ENCODE data around the gene PLAC8.
A peak's percentile ranks its signal among the peaks of the same experiment; 100 is the strongest.
"Not testable (repeated sequence)": the region's sequence is repeated elsewhere in the genome, so short reads cannot be mapped to it uniquely, and the experiment has no call there.

The PLAC8 gene

GRCh38 chr4:83089410-83090157 is 24.9 kb downstream of the PLAC8 start (continued):
- no peak for TF ChIP-seq ZBTB49 (tag by site-specific recombination; IDR thresholded peaks at IDR 0.05; ENCODE audit: low read depth)
- TF ChIP-seq ZNF660 (tag by site-specific recombination; IDR thresholded peaks at IDR 0.05): no peak
- TF ChIP-seq ZBTB8A (tag by site-specific recombination; IDR thresholded peaks at IDR 0.05): no peak

- H3K27ac ChIP-seq (ENCODE audit: extremely low read depth, low read depth, low read length); H3K36me3 ChIP-seq (ENCODE audit: control insufficient read depth in 2 of 2, insufficient read depth in 1 of 2, low read length in 2 of 2); POLR2A ChIA-PET; H3K9me3 ChIP-seq (ENCODE audit: control insufficient read depth, insufficient read depth, low read depth, low read length); H3K4me3 ChIP-seq (ENCODE audit: low read depth, low read length); H3K4me1 ChIP-seq (ENCODE audit: control insufficient read depth, insufficient read depth, low read length); CTCF ChIA-PET: not testable (repeated sequence)
- TF ChIP-seq EGR2 (tag by site-specific recombination; IDR thresholded peaks at IDR 0.05; ENCODE audit: low read depth): peak; percentile 31
- 0 out of 2 replicates have a peak, but pooled peaks have one; percentile 8 for TF ChIP-seq ZFHX2 (tag by site-specific recombination; conservative IDR thresholded peaks at IDR 0.05)
These were observed 29.6 kb downstream of the PLAC8 start for GRCh38 chr4:83084956-83085355.

- POLR2A ChIA-PET: no interaction called here
- H3K4me3 ChIP-seq (ENCODE audit: low read depth, low read length): no peak overlapping the region
- no peaks in the 10 kb centered on the region for H3K9me3 ChIP-seq (ENCODE audit: control insufficient read depth, insufficient read depth, low read depth, low read length)
- CTCF ChIA-PET: interaction anchor here (0.6 kb wide), 1 partner anchor 186 kb away, joined by 3 read pairs; no protein-coding TSS in a partner anchor
- no peaks in the 10 kb centered on the region for H3K36me3 ChIP-seq (ENCODE audit: control insufficient read depth in 2 of 2, insufficient read depth in 1 of 2, low read length in 2 of 2)
- H3K27ac ChIP-seq (ENCODE audit: extremely low read depth, low read depth, low read length): no peak overlapping the region
- no peaks in the 10 kb centered on the region for H3K4me1 ChIP-seq (ENCODE audit: control insufficient read depth, insufficient read depth, low read length)
- TF ChIP-seq ZNF341 (tag by site-specific recombination; IDR thresholded peaks at IDR 0.05; ENCODE audit: low read depth) (no peak), ZNF202 (tag by site-specific recombination; IDR thresholded peaks at IDR 0.05; ENCODE audit: borderline replicate concordance) (no peak), ZNF830 (tag by site-specific recombination; IDR thresholded peaks at IDR 0.05; ENCODE audit: low read depth) (no peak), ZNF654 (tag by site-specific recombination; IDR thresholded peaks at IDR 0.05; ENCODE audit: low read depth) (no peak), PRDM2 (tag by site-specific recombination; IDR thresholded peaks at IDR 0.05; ENCODE audit: borderline replicate concordance) (no peak), ZFP3 (tag by site-specific recombination; IDR thresholded peaks at IDR 0.05; ENCODE audit: low read depth) (no peak), ZNF777 (tag by site-specific recombination; IDR thresholded peaks at IDR 0.05; ENCODE audit: borderline replicate concordance) (no peak), ZNF555 (tag by site-specific recombination; conservative IDR thresholded peaks at IDR 0.05) (no peak), PRDM6 (tag by site-specific recombination; IDR thresholded peaks at IDR 0.05) (no peak), ZNF274 (IDR thresholded peaks at IDR 0.05; ENCODE audit: low read length) (no peak), ZNF274 (tag by site-specific recombination; IDR thresholded peaks at IDR 0.05; ENCODE audit: borderline replicate concordance) (no peak), ZBTB17 (tag by site-specific recombination; IDR thresholded peaks at IDR 0.05) (no peak), ATF2 (tag by site-specific recombination; IDR thresholded peaks at IDR 0.05; ENCODE audit: low read depth) (no peak), SETDB1 (IDR thresholded peaks at IDR 0.05; ENCODE audit: insufficient read length, low read length) (no peak), ZNF404 (tag by site-specific recombination; IDR thresholded peaks at IDR 0.05) (no peak)
These were observed 30.5 kb downstream of the PLAC8 start for GRCh38 chr4:83083925-83084475.

All from HEK293 (cell line).